Thymus (tissue), 11 donors: ENCODE results near the gene BASP1. TPM values are rescaled to one million over a fixed set of nuclear protein-coding genes. Genes with fewer than 3 reads are reported as not detected.
A peak's percentile ranks its signal among the peaks of the same experiment; 100 is the strongest.

Source experiments
- DNase-seq, 9 donors: peaks; one replicate each; pipeline ENCODE4 v3.0.0-alpha.2; 2013; ENCODE audit warnings: low spot score in 9 of 9, low read depth in 6 of 9, missing footprints in 1 of 9
- H3K27ac ChIP-seq, 2 donors: one replicate each; pipeline ENCODE4 v1.5.1; 2013; ENCODE audit warnings: control low read depth in 1 of 2, low read depth in 1 of 2, low read length in 1 of 2, mild to moderate bottlenecking in 1 of 2, moderate library complexity in 1 of 2
- H3K27me3 ChIP-seq, 2 donors: one replicate each; pipeline ENCODE4 v1.5.1; 2013; ENCODE audit warnings: low read length in 1 of 2; ENCODE audit not compliant: control insufficient read depth in 2 of 2, insufficient read depth in 1 of 2
- H3K36me3 ChIP-seq, 2 donors: one replicate each; pipeline ENCODE4 v1.5.1; 2013; ENCODE audit warnings: low read length in 1 of 2, mild to moderate bottlenecking in 1 of 2, moderate library complexity in 1 of 2; ENCODE audit not compliant: control insufficient read depth in 2 of 2, insufficient read depth in 2 of 2
- H3K4me1 ChIP-seq, 2 donors: one replicate each; pipeline ENCODE4 v1.5.1; 2013; ENCODE audit warnings: low read length in 2 of 2; ENCODE audit not compliant: control insufficient read depth in 2 of 2, insufficient read depth in 2 of 2
- H3K4me3 ChIP-seq, 2 donors: one replicate each; pipeline ENCODE4 v1.5.1; 2013; ENCODE audit warnings: low read length in 2 of 2, control low read depth in 1 of 2, mild to moderate bottlenecking in 1 of 2
- H3K9me3 ChIP-seq, 2 donors: one replicate each; pipeline ENCODE4 v1.5.1; 2013; ENCODE audit warnings: low read length in 1 of 2, mild to moderate bottlenecking in 1 of 2; ENCODE audit not compliant: control insufficient read depth in 2 of 2, insufficient read depth in 1 of 2
- WGBS: extraction: QIAGEN DNeasy Blood & Tissue Kit; methylation state at CpG from one replicate; pipeline ENCODE4 v1.1.7; 2013; 5-methylcytosine and 5-hydroxymethylcytosine counted together
- polyA plus RNA-seq: library from polyadenylated mRNA; stranded (reverse); fragments of 200-250 nt; gene quantifications from one replicate; pipeline ENCODE4 v1.2.3, GENCODE V29; 2013
- total RNA-seq: library from RNA; stranded (reverse); fragments of 120-200 nt; gene quantifications from one replicate; pipeline ENCODE4 v1.2.4, GENCODE V29; 2013
- donor health status: healthy.

BASP1 gene
- total and polyA plus RNA-seq, 2 donors = 24.3 to 53.5 TPM

- DNase-seq = no peak
- H3K4me1 ChIP-seq = peaks cover 0 to 7% of the 10 kb centered on the region in 2 donors
Observed at GRCh38 chr5:17224858-17225511, 7.6 kb downstream of the BASP1 start.

GRCh38 chr5:17225520-17225919 is 8.1 kb downstream of the BASP1 start:
- no peak overlapping the region for H3K27ac ChIP-seq
- H3K36me3 ChIP-seq = no peaks in the 10 kb centered on the region
- 97% methylated on average over 9 of the region's 9 CpGs for WGBS
- no peaks in the 10 kb centered on the region for H3K9me3 ChIP-seq
- peaks cover 0 to 7% of the 10 kb centered on the region in 2 donors for H3K4me1 ChIP-seq
- peaks cover 0 to 1% of the 10 kb centered on the region in 2 donors for H3K27me3 ChIP-seq
- no peak overlapping the region for H3K4me3 ChIP-seq
- DNase-seq = no peak

More at GRCh38 chr5:17224858-17225511, 7.6 kb downstream of the BASP1 start:
- H3K27ac ChIP-seq = peak overlapping the region in 1 of 2 donors; percentile 42
- 93% methylated on average over 11 of the region's 11 CpGs for WGBS
- H3K4me3 ChIP-seq = no peak overlapping the region
- no peaks in the 10 kb centered on the region for H3K9me3 ChIP-seq
- H3K27me3 ChIP-seq = peaks cover 0 to 3% of the 10 kb centered on the region in 2 donors
- no peaks in the 10 kb centered on the region for H3K36me3 ChIP-seq

- H3K4me1 ChIP-seq = peaks cover 0 to 7% of the 10 kb centered on the region in 2 donors
- DNase-seq = no peak
- WGBS = 94% methylated on average over 1 of the region's 1 CpG
Observed at GRCh38 chr5:17227868-17228267, 10.4 kb downstream of the BASP1 start.

GRCh38 chr5:17228821-17229291 is 11.4 kb downstream of the BASP1 start:
- peak overlapping the region in 1 of 2 donors; percentile 68 for H3K27ac ChIP-seq
- no peaks in the 10 kb centered on the region for H3K9me3 ChIP-seq
- peaks cover 0 to 7% of the 10 kb centered on the region in 2 donors for H3K4me1 ChIP-seq
- DNase-seq = peak in 1 of 9 donors; percentile 23
- no peaks in the 10 kb centered on the region for H3K27me3 ChIP-seq
- no peak overlapping the region for H3K4me3 ChIP-seq
- H3K36me3 ChIP-seq = no peaks in the 10 kb centered on the region
- 42% methylated on average over 3 of the region's 3 CpGs for WGBS

More at GRCh38 chr5:17227868-17228267, 10.4 kb downstream of the BASP1 start:
- Histone ChIP-seq H3K36me3 (no peaks in the 10 kb centered on the region), H3K9me3 (no peaks in the 10 kb centered on the region), H3K27me3 (no peaks in the 10 kb centered on the region), H3K27ac (peak overlapping the region in 1 of 2 donors; percentile 68), H3K4me3 (no peak overlapping the region)

GRCh38 chr5:17229313-17229712 is 11.9 kb downstream of the BASP1 start:
- DNase-seq = peak in 1 of 9 donors; percentile 13
- H3K4me1 ChIP-seq = peaks cover 0 to 7% of the 10 kb centered on the region in 2 donors
- H3K36me3 ChIP-seq = no peaks in the 10 kb centered on the region
- H3K9me3 ChIP-seq = no peaks in the 10 kb centered on the region
- WGBS = 65% methylated on average over 4 of the region's 4 CpGs
- H3K4me3 ChIP-seq = no peak overlapping the region
- H3K27me3 ChIP-seq = no peaks in the 10 kb centered on the region
- peak overlapping the region in 1 of 2 donors; percentile 68 for H3K27ac ChIP-seq

GRCh38 chr5:17230191-17230590 is 12.8 kb downstream of the BASP1 start:
- H3K9me3 ChIP-seq = no peaks in the 10 kb centered on the region
- no peak for DNase-seq
- peaks cover 0 to 7% of the 10 kb centered on the region in 2 donors for H3K4me1 ChIP-seq
- no peaks in the 10 kb centered on the region for H3K36me3 ChIP-seq
- no peaks in the 10 kb centered on the region for H3K27me3 ChIP-seq
- H3K27ac ChIP-seq = no peak overlapping the region
- WGBS = 92% methylated on average over 3 of the region's 3 CpGs
- H3K4me3 ChIP-seq = no peak overlapping the region

GRCh38 chr5:17230808-17231525 is 13.5 kb downstream of the BASP1 start:
- 97% methylated on average over 10 of the region's 10 CpGs for WGBS
- DNase-seq = no peak
- H3K9me3 ChIP-seq = no peaks in the 10 kb centered on the region
- H3K36me3 ChIP-seq = no peaks in the 10 kb centered on the region
- no peak overlapping the region for H3K4me3 ChIP-seq
- H3K27ac ChIP-seq = peak overlapping the region in 1 of 2 donors; percentile 28
- no peaks in the 10 kb centered on the region for H3K27me3 ChIP-seq
- peaks cover 0 to 7% of the 10 kb centered on the region in 2 donors for H3K4me1 ChIP-seq

GRCh38 chr5:17232405-17232804 is 15.0 kb downstream of the BASP1 start:
- peaks cover 0 to 7% of the 10 kb centered on the region in 2 donors for H3K4me1 ChIP-seq
- no peak for DNase-seq
- H3K9me3 ChIP-seq = no peaks in the 10 kb centered on the region
- no peak overlapping the region for H3K4me3 ChIP-seq
- H3K27me3 ChIP-seq = no peaks in the 10 kb centered on the region
- H3K27ac ChIP-seq = no peak overlapping the region
- WGBS = 92% methylated on average over 9 of the region's 9 CpGs
- H3K36me3 ChIP-seq = no peaks in the 10 kb centered on the region

- WGBS = 91% methylated on average over 6 of the region's 6 CpGs
- H3K27ac ChIP-seq = no peak overlapping the region
- peaks cover 0 to 6% of the 10 kb centered on the region in 2 donors for H3K4me1 ChIP-seq
- H3K9me3 ChIP-seq = no peaks in the 10 kb centered on the region
- no peaks in the 10 kb centered on the region for H3K27me3 ChIP-seq
- H3K4me3 ChIP-seq = no peak overlapping the region
- H3K36me3 ChIP-seq = no peaks in the 10 kb centered on the region
- no peak for DNase-seq
Observed at GRCh38 chr5:17233488-17233887, 16.1 kb downstream of the BASP1 start.
